DMS 273 (cell line): ENCODE results near the gene SLC45A1.
A peak's percentile ranks its signal among the peaks of the same experiment; 100 is the strongest.

Experiments used
- DNase-seq: peaks from one replicate; lab custom pipeline; 2025; ENCODE audit not compliant: unreplicated experiment; lab: John Stamatoyannopoulos, UW

The SLC45A1 gene

GRCh38 chr1:8382608-8383505 is 64.9 kb downstream of the SLC45A1 start:
- DNase-seq, result no peak

DNA sequence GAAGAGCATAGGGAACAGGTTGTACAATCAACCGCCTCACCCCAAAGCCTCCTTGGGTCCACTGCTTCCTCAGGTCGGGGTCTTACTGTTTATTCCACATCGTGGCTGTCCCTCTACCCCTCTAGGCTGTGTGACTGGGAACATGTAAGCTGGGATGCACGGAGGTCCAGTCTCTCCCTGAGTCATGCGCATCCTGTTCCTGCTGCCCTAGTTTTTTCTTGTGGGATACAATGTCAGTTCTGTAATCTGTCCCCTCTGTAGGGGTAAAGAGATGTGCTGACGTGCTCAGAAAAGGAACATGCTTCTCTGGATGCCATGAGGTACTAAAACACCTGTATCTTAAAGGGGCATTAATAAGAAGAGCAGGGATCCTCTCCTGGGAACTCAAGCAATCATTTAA is 66.2 kb downstream of the SLC45A1 start:
- DNase-seq, result no peak

DNA sequence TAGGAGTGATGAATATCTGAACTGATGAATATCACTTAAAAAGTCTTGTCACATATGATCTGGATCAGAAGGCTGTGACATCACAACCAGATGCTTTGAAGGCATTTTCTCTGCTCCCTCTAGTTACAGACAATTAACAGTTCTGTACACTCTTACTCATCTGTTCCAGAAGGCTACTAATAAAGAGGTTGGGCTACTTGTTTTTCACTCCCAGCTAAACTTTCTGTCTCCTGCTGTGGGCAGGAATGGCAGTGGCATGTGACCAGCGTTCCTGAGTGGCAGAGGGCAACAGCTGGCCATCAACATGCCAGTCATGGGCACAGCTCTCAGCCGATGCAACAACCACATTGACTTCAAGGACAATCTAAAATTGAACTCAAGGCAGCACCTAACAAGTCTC is 66.7 kb downstream of the SLC45A1 start:
- no peak for DNase-seq

DNA sequence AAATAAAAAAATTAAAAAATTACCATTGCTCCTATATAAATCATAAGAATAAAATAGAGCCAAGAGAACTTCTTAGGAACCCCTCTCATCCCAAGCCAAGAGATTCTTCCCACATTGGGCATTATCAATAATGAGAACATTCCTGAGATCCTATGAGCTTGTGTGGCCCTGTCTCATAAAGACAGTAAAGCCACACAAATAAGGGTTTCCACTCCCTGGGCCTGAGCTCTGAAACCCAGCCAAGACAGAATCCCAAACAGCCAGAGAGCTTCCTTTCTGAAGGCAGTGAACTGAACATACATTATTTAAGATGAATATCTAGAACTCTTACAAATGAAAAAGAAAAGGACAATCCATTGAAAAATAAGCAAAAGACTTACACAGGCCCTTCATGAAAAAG is 68.3 kb downstream of the SLC45A1 start:
- DNase-seq, result no peak

- DNase-seq, result no peak
Measured at GRCh38 chr1:8388732-8389562, 71.0 kb downstream of the SLC45A1 start.

DNA sequence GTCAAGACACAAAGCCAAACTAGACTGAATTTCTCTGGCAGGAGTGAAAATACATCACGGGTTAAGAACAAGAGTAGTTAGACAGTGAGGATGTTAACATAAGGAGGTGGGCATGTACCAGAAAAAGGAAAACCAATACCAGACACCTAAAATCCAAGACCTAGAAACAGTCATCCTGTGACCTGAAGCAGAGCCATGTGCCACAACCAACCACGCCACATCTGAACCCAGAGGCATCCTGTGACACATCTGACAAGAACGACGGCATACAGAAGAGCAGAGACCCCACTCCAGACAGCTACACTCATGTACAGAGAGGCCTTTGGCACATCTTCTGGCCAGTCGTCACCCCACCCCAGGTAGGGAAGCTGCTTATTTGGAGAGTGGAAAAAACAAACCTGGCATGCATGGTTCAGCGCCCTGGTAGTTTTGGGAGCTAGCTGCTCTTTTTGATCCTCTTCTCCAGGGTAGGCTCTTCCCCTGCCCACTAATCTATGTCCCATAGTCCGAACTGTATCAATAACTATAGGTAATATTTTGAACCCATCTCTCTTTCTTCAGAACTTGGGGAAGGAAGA is 72.1 kb downstream of the SLC45A1 start:
- no peak for DNase-seq

GRCh38 chr1:8390707-8391106 is 72.8 kb downstream of the SLC45A1 start:
- DNase-seq, result no peak

GRCh38 chr1:8392522-8392921 is 74.6 kb downstream of the SLC45A1 start:
- DNase-seq, result peak; percentile 14
